ENCODE data around the gene TMC1.

Gene TMC1

GRCh38 chr9:72721067-72721466 is 199.7 kb downstream of the TMC1 start:
- intact Hi-C loops (cut with DNase I; ENCODE audit: low total_unique reads) = no loop called here
- TF ChIP-seq CTCF (IDR thresholded peaks at IDR 0.05) = no peak

GRCh38 chr9:72726947-72727346 is 205.5 kb downstream of the TMC1 start:
- TF ChIP-seq CTCF (IDR thresholded peaks at IDR 0.05) = no peak

More at GRCh38 chr9:72721067-72721466, 199.7 kb downstream of the TMC1 start:
- no peaks in the 10 kb centered on the region for H3K27me3 ChIP-seq
- no peaks in the 10 kb centered on the region for H3K36me3 ChIP-seq
- DNase-seq = no peak
- H3K27ac ChIP-seq = no peak overlapping the region
- no peaks in the 10 kb centered on the region for H3K4me1 ChIP-seq
- H3K4me3 ChIP-seq = no peak overlapping the region
- peaks cover 0 to 5% (median 0%) of the 10 kb centered on the region in 3 donors for H3K9me3 ChIP-seq

GRCh38 chr9:72728031-72728770 is 206.8 kb downstream of the TMC1 start:
- Histone ChIP-seq H3K9me3 (no peaks in the 10 kb centered on the region), H3K27me3 (no peaks in the 10 kb centered on the region), H3K4me3 (no peak overlapping the region), H3K36me3 (no peaks in the 10 kb centered on the region), H3K27ac (no peak overlapping the region), H3K4me1 (no peaks in the 10 kb centered on the region)
- no peak for DNase-seq
- no peak for TF ChIP-seq CTCF (IDR thresholded peaks at IDR 0.05)
- intact Hi-C loops (cut with DNase I; ENCODE audit: low total_unique reads) = no loop called here

More at GRCh38 chr9:72726947-72727346, 205.5 kb downstream of the TMC1 start:
- H3K36me3 ChIP-seq = no peaks in the 10 kb centered on the region
- H3K27me3 ChIP-seq = no peaks in the 10 kb centered on the region
- no peak overlapping the region for H3K27ac ChIP-seq
- H3K4me1 ChIP-seq = no peaks in the 10 kb centered on the region
- H3K9me3 ChIP-seq = no peaks in the 10 kb centered on the region
- intact Hi-C loops (cut with DNase I; ENCODE audit: low total_unique reads) = no loop called here
- no peak overlapping the region for H3K4me3 ChIP-seq
- no peak for DNase-seq

GRCh38 chr9:72733895-72734294 is 212.5 kb downstream of the TMC1 start:
- Histone ChIP-seq H3K36me3 (no peaks in the 10 kb centered on the region), H3K9me3 (no peaks in the 10 kb centered on the region), H3K27ac (no peak overlapping the region), H3K4me3 (no peak overlapping the region), H3K4me1 (no peaks in the 10 kb centered on the region), H3K27me3 (no peaks in the 10 kb centered on the region)
- no peak for TF ChIP-seq CTCF (IDR thresholded peaks at IDR 0.05)
- intact Hi-C loops (cut with DNase I; ENCODE audit: low total_unique reads) = no loop called here
- no peak for DNase-seq

- Histone ChIP-seq H3K4me3 (no peak overlapping the region), H3K4me1 (no peaks in the 10 kb centered on the region), H3K27ac (no peak overlapping the region), H3K9me3 (no peaks in the 10 kb centered on the region), H3K27me3 (no peaks in the 10 kb centered on the region), H3K36me3 (no peaks in the 10 kb centered on the region)
- intact Hi-C loops (cut with DNase I; ENCODE audit: low total_unique reads) = no loop called here
- no peak for TF ChIP-seq CTCF (IDR thresholded peaks at IDR 0.05)
- DNase-seq = no peak
Measured at GRCh38 chr9:72734631-72735030, 213.2 kb downstream of the TMC1 start.
